Measurements from ENCODE around the gene ADM. TPM values are rescaled to one million over a fixed set of nuclear protein-coding genes. Genes with fewer than 3 reads are reported as not detected.

The ADM gene
- total and polyA plus RNA-seq, 2 experiments from 2014 or later = 75.8 to 95.9 TPM

GRCh38 chr11:10308201-10308954 lies 3.5 kb downstream of the ADM start (continued):
- TF ChIP-seq ZNF462 (CRISPR knock-in tag; IDR thresholded peaks at IDR 0.05) = no peak
- TF ChIP-seq CTCF (conservative IDR thresholded peaks at IDR 0.05; ENCODE audit: low read depth in 2 of 2) = no peak
- TF ChIP-seq POLR2AphosphoS5 (IDR thresholded peaks at IDR 0.05; ENCODE audit: low read depth) = no peak
- no peak for TF ChIP-seq EZH2 (IDR thresholded peaks at IDR 0.05; ENCODE audit: low read depth, unreplicated experiment)
